ENCODE data around the gene FRMD6.

- TF ChIP-seq CTCF (IDR thresholded peaks at IDR 0.05; ENCODE audit: insufficient read depth, low read length, poor library complexity, severe bottlenecking) (no peak), EZH2phosphoT487 (conservative IDR thresholded peaks at IDR 0.05; ENCODE audit: low read length) (no peak)
These were observed 52.8 kb downstream of the FRMD6 start for GRCh38 chr14:51704545-51704944.
